Keratinocyte (primary cell): Measurements from ENCODE around the gene SHISA5. TPM values are rescaled to one million over a fixed set of nuclear protein-coding genes. Genes with fewer than 3 reads are reported as not detected.

ENCODE experiments used
- DNase-seq: peaks from one replicate; pipeline ENCODE4 v3.0.0-alpha.2; 2011; ENCODE audit warnings: low read depth, missing footprints, low spot score
- FAIRE-seq: peaks from 2 replicates; lab custom pipeline; 2011; peaks lifted over from hg19 to GRCh38; lab: Jason Lieb, UNC
- H2AFZ ChIP-seq: 2 replicates; pipeline ENCODE4 v1.6.0; 2012; ENCODE audit warnings: low read length, control low read depth, inconsistent platforms; ENCODE audit not compliant: control insufficient read depth
- H3K27ac ChIP-seq: 2 replicates; pipeline ENCODE4 v1.5.1; 2011; ENCODE audit warnings: low read length; ENCODE audit not compliant: control insufficient read depth, insufficient read depth
- H3K27me3 ChIP-seq: 3 replicates; pipeline ENCODE4 v1.6.0; 2011; ENCODE audit warnings: low read length; ENCODE audit not compliant: control insufficient read depth, insufficient read depth; ENCODE audit errors: extremely low read depth
- H3K36me3 ChIP-seq, 2 experiments: 2 replicates in 1 of 2; 3 replicates in 1 of 2; pipeline ENCODE4 v1.5.1; 2011; ENCODE audit warnings: low read length in 2 of 2, mild to moderate bottlenecking in 1 of 2; ENCODE audit not compliant: control insufficient read depth in 2 of 2, insufficient read depth in 2 of 2; ENCODE audit errors: extremely low read depth in 1 of 2
- H3K4me1 ChIP-seq: 3 replicates; pipeline ENCODE4 v1.5.1; 2011; ENCODE audit warnings: low read length; ENCODE audit not compliant: control insufficient read depth, insufficient read depth; ENCODE audit errors: extremely low read depth
- H3K4me2 ChIP-seq: 3 replicates; pipeline ENCODE4 v1.6.0; 2011; ENCODE audit warnings: low read depth, low read length; ENCODE audit not compliant: control insufficient read depth, insufficient read depth; ENCODE audit errors: extremely low read depth
- H3K4me3 ChIP-seq, 3 experiments: fragments of 200-600 bp in 1 of 3; sonication (generic) in 1 of 3; 2 replicates in 2 of 3; 3 replicates in 1 of 3; pipeline ENCODE4 v1.5.1; 2011 to 2016; ENCODE audit warnings: low read length in 3 of 3, mild to moderate bottlenecking in 3 of 3, control low read depth in 2 of 3, inconsistent platforms in 1 of 3, low read depth in 1 of 3, mixed read lengths in 1 of 3, mixed run types in 1 of 3, moderate library complexity in 1 of 3; ENCODE audit not compliant: control insufficient read depth in 2 of 3, insufficient read depth in 2 of 3; ENCODE audit errors: extremely low read depth in 1 of 3
- H3K79me2 ChIP-seq: 2 replicates; pipeline ENCODE4 v1.6.0; 2012; ENCODE audit warnings: low read length; ENCODE audit not compliant: control insufficient read depth, insufficient read depth
- H3K9ac ChIP-seq: 3 replicates; pipeline ENCODE4 v1.6.0; 2011; ENCODE audit warnings: low read length; ENCODE audit not compliant: control insufficient read depth, insufficient read depth; ENCODE audit errors: extremely low read depth
- H3K9me1 ChIP-seq: 3 replicates; pipeline ENCODE4 v1.6.0; 2011; ENCODE audit warnings: low read length; ENCODE audit not compliant: control insufficient read depth, insufficient read depth; ENCODE audit errors: extremely low read depth
- H3K9me3 ChIP-seq: 2 replicates; pipeline ENCODE4 v1.5.1; 2012; ENCODE audit warnings: low read depth, low read length; ENCODE audit not compliant: control insufficient read depth
- H4K20me1 ChIP-seq: 3 replicates; pipeline ENCODE4 v1.6.0; 2011; ENCODE audit warnings: low read length; ENCODE audit not compliant: control insufficient read depth, insufficient read depth; ENCODE audit errors: extremely low read depth
- CTCF ChIP-seq, 3 experiments: IDR thresholded peaks in 1 of 3; conservative IDR thresholded peaks in 1 of 3; optimal IDR thresholded peaks in 1 of 3; 2 replicates in 2 of 3; 3 replicates in 1 of 3; pipeline versions ENCODE3 to v1.5.1; 2011; ENCODE audit warnings: low read length in 3 of 3, mild to moderate bottlenecking in 3 of 3, moderate library complexity in 2 of 3, control low read depth in 1 of 3, inconsistent platforms in 1 of 3; ENCODE audit not compliant: insufficient read depth in 2 of 3; ENCODE audit errors: extremely low read depth in 1 of 3
- EZH2 ChIP-seq: IDR thresholded peaks from one replicate; pipeline ENCODE4 v1.6.1; 2012; ENCODE audit warnings: inconsistent platforms, mild to moderate bottlenecking, low read length, moderate library complexity
- dilution Hi-C: fragments of 300-500 bp; cut with MboI; formaldehyde crosslinking; loops from one replicate; pipeline ENCODE4 v1.7.0; 2020; ENCODE audit warnings: low sequenced_read_pairs; ENCODE audit not compliant: extremely low pct_ligation_motif_present
- polyA plus RNA-seq, 5 experiments: library from polyadenylated mRNA; depleted of rRNA in 3 of 5; stranded (reverse) in 3 of 5; stranded (forward) in 1 of 5; unstranded in 1 of 5; fragments of >200 nt; gene quantifications; 1 replicate in 1 of 5; 2 replicates in 3 of 5; 3 replicates in 1 of 5; pipeline versions ENCODE4 v1.2.1 to v1.2.3, GENCODE V29; 2011 to 2012; ENCODE audit warnings: missing spikeins in 2 of 5, low read depth in 1 of 5, low replicate concordance in 1 of 5

SHISA5 gene
- polyA plus RNA-seq, 1 donor (not counting 4 experiments of a cell fraction or from before 2014, with no cell fraction given): 94.4 TPM

- Histone ChIP-seq H3K4me1 (peaks cover 55% of the 10 kb centered on the region), H3K9me3 (no peaks in the 10 kb centered on the region), H3K27me3 (no peaks in the 10 kb centered on the region), H3K4me2 (peak overlapping the region; percentile 27), H3K9ac (no peak overlapping the region), H3K4me3 (no peak overlapping the region), H2AFZ (no peak overlapping the region), H3K36me3 (peaks cover 4 to 18% of the 10 kb centered on the region in 2 experiments), H3K79me2 (peaks cover 22% of the 10 kb centered on the region), H3K27ac (peak overlapping the region; percentile 36), H4K20me1 (no peaks in the 10 kb centered on the region), H3K9me1 (no peaks in the 10 kb centered on the region)
- peak; percentile 94 for FAIRE-seq
- TF ChIP-seq EZH2 (no peak), CTCF (optimal IDR thresholded peaks at IDR 0.05 in 1 of 3, IDR thresholded peaks at IDR 0.05 in 1 of 3, conservative IDR thresholded peaks at IDR 0.05 in 1 of 3; ENCODE audit: extremely low read depth in 1 of 3, insufficient read depth in 2 of 3, low read length in 3 of 3) (peak in 2 of 3 experiments; percentile 99 to 100)
- dilution Hi-C loops: loop anchor here (25.0 kb wide), 1 partner anchor 174 kb away; no protein-coding TSS in a partner anchor
- no peak for DNase-seq
These were observed 68.0 kb downstream of the SHISA5 start for GRCh38 chr3:48435774-48436476.

GRCh38 chr3:48435223-48435595 lies 68.8 kb downstream of the SHISA5 start:
- dilution Hi-C loops: loop anchor here (25.0 kb wide), 1 partner anchor 173 kb away; no protein-coding TSS in a partner anchor
- H3K27ac ChIP-seq: peak overlapping the region; percentile 36
- no peak overlapping the region for H3K9ac ChIP-seq

More at GRCh38 chr3:48435223-48435595, 68.8 kb downstream of the SHISA5 start:
- Histone ChIP-seq H2AFZ (no peak overlapping the region), H3K4me3 (no peak overlapping the region), H3K9me3 (no peaks in the 10 kb centered on the region), H3K4me1 (peaks cover 62% of the 10 kb centered on the region), H3K79me2 (peaks cover 16% of the 10 kb centered on the region), H3K4me2 (peak overlapping the region; percentile 27), H4K20me1 (no peaks in the 10 kb centered on the region), H3K36me3 (peaks cover 4 to 18% of the 10 kb centered on the region in 2 experiments), H3K9me1 (no peaks in the 10 kb centered on the region), H3K27me3 (no peaks in the 10 kb centered on the region)
- FAIRE-seq (no peak), DNase-seq (no peak)
- no peak for TF ChIP-seq CTCF (optimal IDR thresholded peaks at IDR 0.05 in 1 of 3, IDR thresholded peaks at IDR 0.05 in 1 of 3, conservative IDR thresholded peaks at IDR 0.05 in 1 of 3; ENCODE audit: extremely low read depth in 1 of 3, insufficient read depth in 2 of 3, low read length in 3 of 3)
- no peak for TF ChIP-seq EZH2
